Keratinocyte (primary cell): Measurements from ENCODE around the gene TNFSF9.

ENCODE experiments used
- EZH2 ChIP-seq: IDR thresholded peaks from one replicate; pipeline ENCODE4 v1.6.1; 2012; ENCODE audit warnings: inconsistent platforms, mild to moderate bottlenecking, low read length, moderate library complexity
- TF ChIP-seq, protein P1 (sequence below), 3 experiments: IDR thresholded peaks in 1 of 3; conservative IDR thresholded peaks in 1 of 3; optimal IDR thresholded peaks in 1 of 3; 2 replicates in 2 of 3; 3 replicates in 1 of 3; pipeline versions ENCODE3 to v1.5.1; 2011; ENCODE audit warnings: low read length in 3 of 3, mild to moderate bottlenecking in 3 of 3, moderate library complexity in 2 of 3, control low read depth in 1 of 3, inconsistent platforms in 1 of 3; ENCODE audit not compliant: insufficient read depth in 2 of 3; ENCODE audit errors: extremely low read depth in 1 of 3

DNA sequence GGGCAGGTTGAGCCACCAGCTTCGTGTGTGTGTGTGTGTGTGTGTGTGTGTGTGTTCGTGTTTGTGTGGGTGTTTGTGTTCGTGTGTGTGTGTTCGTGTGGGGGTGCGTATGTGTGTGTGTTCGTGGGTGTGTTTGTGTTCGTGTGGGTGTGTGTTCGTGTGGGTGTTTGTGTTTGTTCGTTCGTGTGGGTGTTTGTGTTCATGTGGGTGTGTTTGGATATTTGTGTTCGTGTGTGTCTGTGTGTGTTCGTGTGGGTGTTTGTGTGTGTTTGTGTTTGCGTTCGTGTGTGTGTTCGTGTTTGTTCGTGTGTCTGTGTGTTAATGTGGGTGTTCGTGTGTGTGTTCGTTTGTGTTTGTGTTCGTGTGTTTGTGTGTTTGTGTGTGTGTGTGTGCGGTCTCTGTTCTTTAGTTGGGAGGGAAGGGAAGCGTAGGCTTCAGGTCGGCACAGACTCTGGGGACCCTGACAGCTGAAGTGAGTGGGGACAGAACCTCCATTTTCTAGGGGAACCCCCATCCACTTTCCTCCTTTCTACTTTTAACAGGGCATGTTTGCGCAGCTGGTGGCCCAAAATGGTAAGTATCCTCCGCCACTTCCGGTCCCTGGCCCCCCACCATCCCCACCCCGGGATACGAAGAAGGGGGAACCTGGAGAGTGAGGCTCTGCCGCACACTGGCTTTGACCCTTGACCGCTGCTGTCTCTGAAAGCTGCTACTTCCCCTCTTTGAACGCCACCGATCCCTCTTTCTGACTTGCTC lies 1.6 kb downstream of the TNFSF9 start:
- TF ChIP-seq, protein P1, sequence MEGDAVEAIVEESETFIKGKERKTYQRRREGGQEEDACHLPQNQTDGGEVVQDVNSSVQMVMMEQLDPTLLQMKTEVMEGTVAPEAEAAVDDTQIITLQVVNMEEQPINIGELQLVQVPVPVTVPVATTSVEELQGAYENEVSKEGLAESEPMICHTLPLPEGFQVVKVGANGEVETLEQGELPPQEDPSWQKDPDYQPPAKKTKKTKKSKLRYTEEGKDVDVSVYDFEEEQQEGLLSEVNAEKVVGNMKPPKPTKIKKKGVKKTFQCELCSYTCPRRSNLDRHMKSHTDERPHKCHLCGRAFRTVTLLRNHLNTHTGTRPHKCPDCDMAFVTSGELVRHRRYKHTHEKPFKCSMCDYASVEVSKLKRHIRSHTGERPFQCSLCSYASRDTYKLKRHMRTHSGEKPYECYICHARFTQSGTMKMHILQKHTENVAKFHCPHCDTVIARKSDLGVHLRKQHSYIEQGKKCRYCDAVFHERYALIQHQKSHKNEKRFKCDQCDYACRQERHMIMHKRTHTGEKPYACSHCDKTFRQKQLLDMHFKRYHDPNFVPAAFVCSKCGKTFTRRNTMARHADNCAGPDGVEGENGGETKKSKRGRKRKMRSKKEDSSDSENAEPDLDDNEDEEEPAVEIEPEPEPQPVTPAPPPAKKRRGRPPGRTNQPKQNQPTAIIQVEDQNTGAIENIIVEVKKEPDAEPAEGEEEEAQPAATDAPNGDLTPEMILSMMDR (optimal IDR thresholded peaks at IDR 0.05 in 1 of 3, IDR thresholded peaks at IDR 0.05 in 1 of 3, conservative IDR thresholded peaks at IDR 0.05 in 1 of 3; ENCODE audit: extremely low read depth in 1 of 3, insufficient read depth in 2 of 3, low read length in 3 of 3): no peak
- no peak for TF ChIP-seq EZH2
